ACHN (cell line): ENCODE data around the gene CTRL.

Experiments used
- DNase-seq: peaks from one replicate; pipeline ENCODE4 v3.0.0-alpha.2; 2015
- in situ Hi-C: cut with HindIII; loops from 2 replicates; pipeline ENCODE4 v1.10.0; 2017; ENCODE audit warnings: low sequenced_read_pairs, low pct_ligation_motif_present, low pct_unique_long_range_greater_than_20kb

The CTRL gene

DNA sequence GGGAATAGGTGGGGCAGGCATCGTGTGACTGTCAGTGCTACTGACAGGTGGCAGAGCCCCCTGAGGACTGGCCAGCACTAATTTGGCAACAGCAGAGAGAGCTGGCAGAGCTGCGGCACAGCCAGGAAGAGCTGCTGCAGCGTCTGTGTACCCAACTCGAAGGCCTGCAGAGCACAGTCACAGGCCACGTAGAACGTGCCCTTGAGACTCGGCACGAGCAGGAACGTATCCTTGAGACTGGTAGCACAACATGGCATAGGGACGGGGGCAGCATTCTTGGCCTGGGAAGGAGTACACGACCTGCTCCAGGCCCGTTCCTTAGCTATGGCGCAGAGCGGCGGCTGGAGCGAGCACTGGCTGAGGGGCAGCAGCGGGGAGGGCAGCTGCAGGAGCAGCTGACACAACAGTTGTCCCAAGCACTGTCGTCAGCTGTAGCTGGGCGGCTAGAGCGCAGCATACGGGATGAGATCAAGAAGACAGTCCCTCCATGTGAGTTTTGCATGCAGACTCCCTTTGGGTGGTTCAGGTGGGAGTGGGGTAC is 50.0 kb downstream of the CTRL start:
- in situ Hi-C loops = no loop called here
- DNase-seq = no peak

DNA sequence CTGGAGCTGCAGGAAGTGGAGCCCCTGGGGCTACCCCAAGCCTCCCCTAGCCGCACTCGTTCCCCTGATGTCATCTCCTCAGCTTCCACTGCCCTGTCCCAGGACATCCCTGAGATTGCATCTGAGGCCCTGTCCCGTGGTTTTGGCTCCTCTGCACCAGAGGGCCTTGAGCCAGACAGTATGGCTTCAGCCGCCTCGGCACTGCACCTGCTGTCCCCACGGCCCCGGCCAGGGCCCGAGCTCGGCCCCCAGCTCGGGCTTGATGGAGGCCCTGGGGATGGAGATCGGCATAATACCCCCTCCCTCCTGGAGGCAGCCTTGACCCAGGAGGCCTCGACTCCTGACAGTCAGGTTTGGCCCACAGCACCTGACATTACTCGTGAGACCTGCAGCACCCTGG is 51.1 kb downstream of the CTRL start:
- DNase-seq = no peak
- in situ Hi-C loops = no loop called here

DNA sequence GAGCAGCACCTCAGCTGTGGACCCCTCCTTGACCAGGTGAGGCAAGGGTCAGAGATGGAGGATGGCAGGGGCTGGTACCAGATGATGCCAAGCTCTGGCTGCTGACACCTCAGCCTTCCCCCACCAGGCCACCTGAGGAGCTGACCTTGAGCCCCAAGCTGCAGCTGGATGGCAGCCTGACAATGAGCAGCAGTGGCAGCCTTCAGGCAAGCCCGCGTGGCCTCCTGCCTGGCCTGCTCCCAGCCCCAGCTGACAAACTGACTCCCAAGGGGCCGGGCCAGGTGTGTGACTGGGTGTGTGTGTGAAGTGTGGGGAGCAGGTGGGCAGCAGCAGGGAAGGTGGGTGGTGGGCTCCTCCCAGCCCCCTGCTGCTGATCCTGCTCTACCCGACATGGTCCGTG is 51.7 kb downstream of the CTRL start:
- in situ Hi-C loops = no loop called here
- DNase-seq = no peak
